ENCODE results near the gene TADA1.

Gene TADA1

DNA sequence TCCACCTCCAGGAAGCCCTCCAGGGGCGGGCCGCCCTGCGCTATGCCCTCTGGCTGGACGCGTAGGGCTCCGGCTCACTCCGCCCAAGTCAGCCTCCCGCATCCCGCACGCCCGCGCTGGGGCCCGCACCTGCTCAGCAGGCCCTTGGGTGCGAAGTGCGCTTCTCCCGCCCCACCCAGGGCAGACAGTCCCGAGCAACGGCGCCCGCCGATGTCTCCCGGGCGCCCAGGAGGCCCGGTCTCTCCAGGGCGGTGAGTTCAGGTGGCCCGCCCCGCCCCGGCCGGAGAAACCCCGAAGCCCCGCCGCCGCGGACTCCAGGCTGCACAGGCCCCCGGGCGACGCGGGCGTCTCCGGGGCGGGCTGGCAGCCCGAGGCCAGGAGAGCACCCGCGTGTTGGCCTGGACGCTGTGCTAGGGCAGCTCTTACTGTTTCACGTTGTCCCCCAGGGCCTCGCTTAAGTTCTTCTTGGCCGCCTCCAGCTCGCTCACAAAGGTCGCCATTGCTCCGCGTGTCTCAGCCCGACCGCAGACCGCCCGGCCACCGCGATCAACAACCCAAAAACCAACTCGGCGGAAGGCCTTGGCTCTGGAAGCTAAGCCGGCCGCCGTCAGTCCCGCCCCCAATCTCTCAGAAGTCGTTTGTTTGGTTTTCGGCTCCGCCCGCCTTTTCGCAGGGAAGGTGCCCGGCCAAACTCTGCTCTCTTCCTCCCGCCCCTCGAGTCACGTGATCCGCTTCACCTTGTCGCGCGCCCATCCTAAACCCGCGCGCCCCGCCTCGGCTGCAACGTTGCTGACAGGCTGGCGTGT is at the start of gene TADA1:
TSS of gene TADA1 (minus strand) at position 531 of the 806 bp plus-strand sequence. CDS start at position 500, 31 bp downstream.
- peak; percentile 97 for DNase-seq (ENCODE audit: low read depth)

GRCh38 chr1:166924823-166925541 is 48.9 kb upstream of the TADA1 start:
- DNase-seq (ENCODE audit: low read depth): no peak

- DNase-seq (ENCODE audit: low read depth): no peak
Observed at GRCh38 chr1:166920561-166921475, 44.8 kb upstream of the TADA1 start.

DNA sequence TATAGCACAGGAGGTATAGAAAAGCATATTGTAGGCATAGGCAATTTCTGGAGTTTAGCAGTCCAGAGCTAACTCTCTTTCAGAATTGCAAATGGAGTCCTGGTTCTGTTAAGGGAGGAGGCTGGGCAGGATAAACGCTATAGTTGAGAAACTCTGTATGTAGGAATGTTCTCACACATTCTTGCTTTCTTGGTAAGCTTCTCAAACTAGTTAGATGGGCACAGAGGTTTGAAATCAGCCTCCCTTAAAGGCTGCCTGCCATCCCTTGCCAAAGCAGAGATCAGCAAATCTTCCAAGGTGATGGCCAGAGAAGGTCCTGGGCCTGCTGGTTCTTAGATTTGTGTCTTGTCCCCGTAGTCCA is 42.9 kb upstream of the TADA1 start:
- no peak for DNase-seq (ENCODE audit: low read depth)

- no peak for DNase-seq (ENCODE audit: low read depth)
Observed at GRCh38 chr1:166918088-166918955, 42.3 kb upstream of the TADA1 start.

DNA sequence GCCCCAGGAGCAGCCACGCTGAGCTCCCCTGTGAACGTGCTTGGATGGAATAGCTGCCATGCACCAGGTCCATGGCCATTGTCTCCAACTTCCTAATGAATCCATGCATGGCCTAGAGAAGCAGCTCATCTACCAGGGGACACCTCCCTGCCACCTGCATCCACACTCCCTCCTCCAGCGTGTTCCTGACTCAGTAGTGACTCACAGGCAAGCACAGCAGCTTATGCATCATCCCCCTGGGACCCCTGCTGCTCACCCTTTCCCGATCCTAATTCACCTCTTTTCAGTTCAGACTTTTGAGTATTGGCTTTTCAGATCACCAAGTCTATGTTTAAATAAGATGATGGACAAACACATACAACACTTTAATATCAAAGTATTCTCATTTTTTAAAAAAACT is 39.9 kb upstream of the TADA1 start:
- DNase-seq (ENCODE audit: low read depth): no peak

GRCh38 chr1:166915042-166915441 is 39.0 kb upstream of the TADA1 start:
- no peak for DNase-seq (ENCODE audit: low read depth)

- DNase-seq (ENCODE audit: low read depth): no peak
Observed at GRCh38 chr1:166914111-166914510, 38.0 kb upstream of the TADA1 start.

- no peak for DNase-seq (ENCODE audit: low read depth)
Observed at GRCh38 chr1:166911624-166912023, 35.6 kb upstream of the TADA1 start.

DNA sequence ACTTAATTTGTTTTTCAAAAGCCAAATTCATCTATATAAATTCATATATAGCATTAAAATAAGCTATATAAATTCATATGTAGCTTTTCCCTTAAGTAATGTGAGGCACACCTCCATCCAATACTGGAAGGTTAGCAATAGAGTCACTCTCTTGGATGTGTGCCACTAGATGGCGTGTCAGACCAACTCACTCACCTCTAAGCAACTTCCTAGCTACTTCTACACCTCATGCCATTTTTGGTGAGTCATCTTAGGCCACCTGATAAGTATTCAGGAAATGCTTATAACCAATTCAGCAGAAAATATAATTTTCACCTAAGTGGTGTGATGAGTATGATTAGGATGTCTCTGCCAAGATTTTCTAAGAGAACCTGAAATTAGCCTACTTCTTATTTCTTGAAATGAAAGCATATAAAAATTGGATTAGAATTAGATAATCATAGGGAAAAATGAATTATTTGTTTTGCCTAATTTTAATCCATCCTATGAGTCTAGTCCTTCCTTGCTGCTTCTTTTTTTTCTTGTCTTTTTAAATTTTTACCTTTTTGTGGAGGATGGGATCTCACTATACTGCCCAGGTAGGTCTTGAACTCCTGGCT is 34.4 kb upstream of the TADA1 start:
- DNase-seq (ENCODE audit: low read depth): peak; percentile 51

GRCh38 chr1:166908942-166909341 is 32.9 kb upstream of the TADA1 start:
- DNase-seq (ENCODE audit: low read depth): no peak

GRCh38 chr1:166907763-166908162 is 31.7 kb upstream of the TADA1 start:
- DNase-seq (ENCODE audit: low read depth): no peak

GRCh38 chr1:166907051-166907450 is 31.0 kb upstream of the TADA1 start:
- no peak for DNase-seq (ENCODE audit: low read depth)

- DNase-seq (ENCODE audit: low read depth): no peak
Observed at GRCh38 chr1:166906647-166907046, 30.6 kb upstream of the TADA1 start.

DNA sequence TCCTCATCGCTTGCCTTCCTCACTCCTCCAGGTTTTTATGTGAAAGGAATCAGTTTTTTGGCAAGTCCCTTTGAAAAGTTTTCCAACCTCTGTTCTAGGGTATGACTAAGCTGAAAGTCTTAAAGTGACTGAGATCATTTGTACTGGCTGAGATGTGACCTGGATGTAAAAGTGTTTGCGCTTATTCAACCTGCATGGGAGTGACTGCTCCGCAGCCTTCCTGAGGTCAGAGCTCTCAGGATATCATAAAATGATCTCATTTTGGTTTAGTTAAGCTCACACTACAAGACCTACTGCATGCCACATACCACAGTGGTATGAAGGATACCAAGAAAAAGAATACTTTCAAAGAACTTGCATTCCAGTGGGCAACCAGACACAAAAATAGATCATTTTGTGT is 29.8 kb upstream of the TADA1 start:
- DNase-seq (ENCODE audit: low read depth): no peak

DNA sequence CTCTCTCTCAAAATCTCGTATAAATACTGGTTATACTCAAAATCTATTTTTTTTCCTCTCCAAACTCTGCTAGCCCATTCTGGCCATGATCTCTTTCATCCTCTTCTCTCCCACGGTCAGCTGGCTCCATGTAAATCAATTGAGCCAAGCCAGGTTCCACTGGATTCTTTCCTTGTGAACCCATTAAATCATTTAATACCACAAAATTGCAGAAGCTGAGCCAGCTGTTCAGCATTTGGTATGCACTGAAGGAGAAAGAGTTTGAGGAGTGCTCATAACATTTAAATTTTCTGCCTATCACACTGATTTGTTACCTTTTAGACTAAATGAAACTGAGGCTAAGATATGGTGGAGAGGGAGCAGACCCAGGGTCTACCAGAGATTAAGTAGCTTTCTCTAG is 29.1 kb upstream of the TADA1 start:
- DNase-seq (ENCODE audit: low read depth): no peak

DNA sequence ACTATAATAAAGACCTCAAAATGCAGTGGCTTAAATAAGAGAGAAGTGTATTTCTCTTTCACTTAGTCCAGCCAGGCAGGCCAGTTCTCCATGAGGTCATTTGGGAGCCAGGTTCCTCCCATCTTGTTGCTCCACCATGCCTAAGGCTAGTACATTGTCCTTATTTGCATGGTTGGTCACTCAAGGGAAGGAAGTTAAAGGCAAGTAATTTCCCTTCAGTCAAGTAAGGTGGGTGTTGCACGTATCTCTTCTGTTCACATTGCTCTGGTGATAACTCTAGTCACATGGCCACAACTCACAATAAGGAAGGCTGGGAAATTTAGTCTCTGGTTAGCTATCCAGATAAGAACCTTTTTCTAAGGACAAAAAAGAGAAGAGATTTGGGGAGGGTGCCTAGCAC is 27.2 kb upstream of the TADA1 start:
- no peak for DNase-seq (ENCODE audit: low read depth)

DNA sequence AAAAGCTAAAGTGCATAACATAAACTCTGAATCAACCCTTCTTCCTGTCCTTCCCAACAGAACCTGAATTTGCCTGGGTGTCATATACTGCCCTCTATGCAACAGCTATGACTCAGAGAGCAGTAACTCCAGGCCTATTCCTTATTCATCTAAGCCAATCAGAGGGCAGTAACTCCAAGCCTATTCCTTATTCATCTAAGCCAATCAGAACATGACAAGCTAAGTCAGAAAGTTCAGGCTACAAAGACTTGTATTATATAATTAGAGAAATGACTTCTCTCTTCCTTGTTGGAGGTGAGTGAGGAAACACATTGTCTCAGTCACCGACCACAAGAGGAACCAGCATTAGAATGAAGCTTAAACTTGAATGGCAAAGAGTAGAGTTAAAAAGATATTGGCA is 26.2 kb upstream of the TADA1 start:
- DNase-seq (ENCODE audit: low read depth): no peak

- DNase-seq (ENCODE audit: low read depth): no peak
Observed at GRCh38 chr1:166900987-166901386, 24.9 kb upstream of the TADA1 start.

DNA sequence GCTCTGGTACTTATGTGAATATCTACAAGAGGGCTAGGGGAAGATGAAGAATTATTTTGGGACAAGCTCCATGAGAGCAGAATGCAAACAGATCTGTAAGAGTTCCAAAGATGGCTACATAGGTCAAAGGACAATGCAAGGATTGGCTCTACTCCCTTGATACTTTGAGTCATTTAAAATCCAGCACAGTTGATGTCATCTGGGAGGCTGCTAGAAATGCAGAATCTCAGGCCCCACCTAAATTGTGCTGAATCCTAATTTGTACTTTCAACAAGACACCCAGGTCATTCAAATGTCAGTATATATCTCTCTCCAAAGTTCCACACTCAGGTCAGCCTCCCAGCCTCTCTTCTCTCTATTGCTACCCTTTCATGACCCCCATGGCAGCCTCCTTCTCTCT is 23.7 kb upstream of the TADA1 start:
- no peak for DNase-seq (ENCODE audit: low read depth)

DNA sequence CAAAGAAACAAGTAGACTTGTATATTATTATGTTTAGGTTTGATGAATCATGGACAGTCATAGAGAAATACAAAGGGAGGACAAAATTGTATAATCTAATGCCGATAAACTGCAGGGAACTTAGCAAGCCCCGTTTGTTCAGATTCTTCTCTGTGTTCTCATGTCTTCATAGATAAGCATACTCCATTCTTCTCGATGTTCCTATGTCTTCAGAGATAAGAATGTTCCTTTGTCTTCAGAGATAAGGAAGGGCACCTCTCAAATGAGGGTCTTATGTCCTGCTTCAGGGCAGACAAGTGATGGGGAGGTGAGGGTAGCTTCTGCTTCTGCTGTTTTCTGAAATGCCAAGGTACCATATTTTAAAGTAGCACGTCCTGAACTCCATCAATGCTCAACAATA is 19.7 kb upstream of the TADA1 start:
- no peak for DNase-seq (ENCODE audit: low read depth)
